ENCODE results near the gene UBE4B.
"Not testable (repeated sequence)": the region's sequence is repeated elsewhere in the genome, so short reads cannot be mapped to it uniquely, and the experiment has no call there.

UBE4B gene

GRCh38 chr1:10179406-10180091 lies 146.8 kb downstream of the UBE4B start:
- no peak for DNase-seq

DNA sequence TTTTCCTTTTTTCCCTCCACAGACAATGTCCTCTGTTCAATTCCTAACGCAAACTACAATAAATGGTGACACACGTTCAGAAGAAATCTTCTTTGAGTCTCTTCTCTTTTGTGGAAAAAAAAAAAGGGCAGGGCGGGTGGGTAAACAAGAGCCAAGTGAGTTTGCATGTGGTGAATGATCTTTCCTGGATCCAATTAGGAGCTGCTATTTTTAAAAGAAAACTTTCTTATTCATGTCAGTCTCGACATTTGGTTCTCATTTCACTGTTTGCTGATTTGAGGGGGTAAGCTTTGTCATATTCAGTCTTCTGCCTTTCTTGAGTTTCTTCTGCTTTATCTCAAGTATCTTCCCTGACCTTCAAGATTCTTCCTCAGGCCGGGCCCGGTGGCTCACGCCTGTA lies 148.4 kb downstream of the UBE4B start:
- DNase-seq: no peak

GRCh38 chr1:10185759-10186158 lies 153.0 kb downstream of the UBE4B start:
- no peak for DNase-seq

- DNase-seq: no peak
These were observed 153.7 kb downstream of the UBE4B start for GRCh38 chr1:10186331-10187025.

GRCh38 chr1:10187026-10187334 lies 154.2 kb downstream of the UBE4B start:
- no peak for DNase-seq

DNA sequence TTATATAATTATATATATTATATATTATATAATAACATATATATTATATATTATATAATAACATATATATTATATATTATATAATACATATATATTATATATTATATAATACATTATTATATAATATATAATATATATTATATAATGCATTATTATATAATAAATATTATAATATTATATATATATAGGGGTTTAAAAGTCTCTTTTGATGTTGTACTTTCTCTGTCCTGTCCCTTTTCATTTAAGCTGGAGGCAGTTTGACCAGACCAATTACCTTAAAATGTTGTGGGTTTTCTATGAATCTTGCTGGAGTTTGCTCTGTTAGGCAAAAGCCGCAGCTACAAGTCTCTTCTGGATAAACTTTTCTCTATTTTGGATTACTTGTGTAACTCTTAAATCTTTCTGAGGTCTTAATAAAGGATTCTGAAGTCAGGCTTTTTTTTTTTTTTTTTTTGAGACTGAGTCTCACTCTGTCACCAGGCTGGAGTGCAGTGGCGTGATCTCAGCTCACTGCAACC lies 155.4 kb downstream of the UBE4B start:
- DNase-seq: no peak

DNA sequence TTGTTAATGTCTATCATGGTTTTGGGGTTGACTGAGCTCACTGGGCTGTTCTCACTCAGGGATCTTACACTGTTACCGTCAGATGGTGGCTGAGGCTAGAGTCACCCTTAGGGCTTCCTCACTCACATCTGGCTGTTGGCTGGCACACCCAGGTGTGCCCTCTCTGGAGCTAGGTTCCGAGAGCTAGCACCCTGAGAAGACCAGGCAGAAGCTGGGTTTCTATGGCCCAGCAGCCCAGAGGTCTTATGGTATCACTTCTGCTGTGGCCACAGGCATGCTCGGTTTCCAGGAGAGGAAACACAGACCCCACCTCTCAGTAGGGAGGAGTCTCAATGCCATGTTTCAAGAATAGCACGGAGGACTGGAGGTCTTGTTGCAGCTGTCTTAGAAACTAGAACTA lies 156.9 kb downstream of the UBE4B start:
- no peak for DNase-seq

- DNase-seq: no peak
These were observed 159.5 kb downstream of the UBE4B start for GRCh38 chr1:10192263-10192662.

GRCh38 chr1:10193288-10193687 lies 160.5 kb downstream of the UBE4B start:
- no peak for DNase-seq

- no peak for DNase-seq
These were observed 162.8 kb downstream of the UBE4B start for GRCh38 chr1:10195570-10195969.

- DNase-seq: no peak
These were observed 164.2 kb downstream of the UBE4B start for GRCh38 chr1:10196976-10197375.

DNA sequence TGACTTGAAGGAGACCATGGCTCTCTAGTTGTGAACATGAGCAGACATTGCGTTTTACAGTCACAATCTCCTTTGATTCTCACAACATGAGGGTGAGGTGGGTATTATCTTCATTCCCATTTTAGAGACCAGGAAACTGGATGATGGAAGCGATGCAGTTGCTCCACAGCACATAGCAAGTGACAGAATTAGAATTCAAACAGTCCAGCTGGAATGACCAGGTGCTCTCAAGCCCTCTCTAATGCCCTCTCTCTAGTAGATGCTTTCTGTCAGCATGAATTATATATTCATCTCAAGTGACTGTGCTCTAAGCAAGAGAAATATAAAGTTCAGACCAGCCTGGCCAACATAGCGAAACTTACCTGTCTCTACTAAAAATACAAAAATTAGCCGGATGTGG lies 167.9 kb downstream of the UBE4B start:
- DNase-seq: no peak

DNA sequence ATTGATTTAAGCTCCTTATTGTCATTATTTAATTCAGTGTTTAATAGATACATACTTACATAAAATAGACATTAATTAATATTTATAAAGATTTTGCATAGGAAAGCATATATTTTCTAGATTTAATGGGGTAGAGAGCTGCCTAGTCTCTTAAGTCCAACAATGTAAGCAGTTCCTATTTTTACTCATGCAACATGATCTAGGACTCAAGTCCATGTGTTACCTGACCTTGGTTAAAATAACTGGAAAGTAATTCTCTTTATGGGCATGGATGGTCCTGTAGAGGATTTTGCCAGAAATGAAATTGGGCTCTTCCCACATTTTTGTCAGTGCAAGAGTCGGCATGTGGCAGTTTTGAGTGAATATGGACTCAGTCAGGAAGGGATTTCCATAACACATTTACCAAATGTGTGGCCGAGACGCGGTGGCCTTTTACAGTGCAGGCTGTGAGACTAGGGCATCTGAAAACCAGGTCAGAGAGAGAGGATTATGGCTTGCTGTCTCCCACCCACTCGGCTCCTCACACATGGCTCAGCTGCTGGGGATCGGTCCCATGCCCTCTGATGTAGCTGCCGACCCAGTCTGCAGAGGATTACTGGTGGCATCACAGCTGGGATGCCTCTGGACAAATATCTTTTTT lies 171.4 kb downstream of the UBE4B start:
- DNase-seq: no peak

DNA sequence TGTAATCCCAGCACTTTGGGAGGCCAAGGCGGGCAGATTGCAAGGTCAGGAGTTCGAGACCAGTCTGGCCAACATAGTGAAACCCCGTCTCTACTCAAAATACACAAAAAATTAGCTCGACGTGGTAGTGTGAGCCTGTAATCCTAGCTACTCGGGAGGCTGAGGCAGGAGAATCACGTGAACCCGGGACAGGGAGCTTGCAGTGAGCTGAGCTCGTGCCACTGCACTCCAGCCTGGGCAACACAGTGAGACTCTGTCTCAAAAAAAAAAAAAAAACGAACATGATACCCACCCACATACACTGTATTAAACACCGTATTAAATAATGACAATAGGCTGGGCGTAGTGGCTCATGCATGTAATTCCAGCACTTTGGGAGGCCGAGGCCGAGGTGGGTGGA lies 172.4 kb downstream of the UBE4B start:
- DNase-seq: not testable (repeated sequence)

- no peak for DNase-seq
These were observed 175.1 kb downstream of the UBE4B start for GRCh38 chr1:10207810-10208209.

GRCh38 chr1:10208537-10208936 lies 175.8 kb downstream of the UBE4B start:
- DNase-seq: peak; percentile 87 to 90

- DNase-seq: no peak
These were observed 176.8 kb downstream of the UBE4B start for GRCh38 chr1:10209590-10209904.

GRCh38 chr1:10209905-10210810 lies 177.4 kb downstream of the UBE4B start, which contains the start of gene KIF1B:
TSS of gene KIF1B (plus strand) at chr1:10210570. CDS start at chr1:10232329, 21,759 bp downstream.
- peak; percentile 88 to 92 for DNase-seq

DNA sequence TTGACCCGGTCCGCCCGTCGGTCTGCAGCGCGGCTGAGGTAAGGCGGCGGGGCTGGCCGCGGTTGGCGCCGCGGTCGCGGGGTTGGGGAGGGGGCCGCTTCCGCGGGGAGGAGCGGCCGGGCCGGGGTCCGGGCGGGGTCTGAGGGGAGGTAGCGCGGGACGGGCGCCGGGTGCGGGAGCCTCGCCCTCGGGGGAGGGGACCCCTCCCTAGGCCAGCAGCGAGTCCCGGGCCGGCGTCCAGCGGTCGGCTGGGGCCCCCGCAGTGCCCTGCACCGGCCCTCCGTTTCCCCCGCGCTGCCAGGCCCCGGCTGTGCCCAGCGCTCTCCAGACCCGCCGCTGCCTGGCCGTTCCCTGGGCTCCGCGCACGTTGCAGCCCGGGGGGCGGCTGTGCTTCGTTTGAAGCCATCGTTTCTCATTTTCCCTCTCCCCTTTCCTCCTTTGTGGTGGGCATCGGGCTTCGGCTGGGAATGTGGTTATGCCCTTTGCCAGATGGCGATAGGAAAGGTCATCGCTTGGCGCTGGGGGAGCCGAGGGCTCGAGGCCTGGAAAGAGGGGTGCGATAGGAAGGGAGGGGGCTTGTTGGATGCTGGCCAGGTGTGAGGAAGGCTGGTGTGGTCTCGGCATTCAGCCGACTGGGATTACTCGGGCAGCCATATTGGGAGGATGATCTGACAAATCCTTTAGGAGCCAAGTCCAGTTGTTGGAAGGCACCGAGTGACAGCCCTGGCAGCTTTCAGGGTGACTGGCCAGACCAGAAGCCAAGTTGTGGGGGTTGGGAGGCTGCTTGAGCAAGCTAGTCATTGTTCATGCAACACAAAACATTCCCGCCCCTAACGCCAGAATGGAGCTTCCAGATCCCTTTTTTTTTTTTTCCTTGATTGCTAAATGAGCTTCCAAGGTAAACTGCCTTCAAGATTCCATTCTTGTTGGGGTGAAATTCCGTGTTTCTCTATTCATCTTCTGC lies 178.4 kb downstream of the UBE4B start:
- peak in 1 of 2 experiments; percentile 32 for DNase-seq

DNA sequence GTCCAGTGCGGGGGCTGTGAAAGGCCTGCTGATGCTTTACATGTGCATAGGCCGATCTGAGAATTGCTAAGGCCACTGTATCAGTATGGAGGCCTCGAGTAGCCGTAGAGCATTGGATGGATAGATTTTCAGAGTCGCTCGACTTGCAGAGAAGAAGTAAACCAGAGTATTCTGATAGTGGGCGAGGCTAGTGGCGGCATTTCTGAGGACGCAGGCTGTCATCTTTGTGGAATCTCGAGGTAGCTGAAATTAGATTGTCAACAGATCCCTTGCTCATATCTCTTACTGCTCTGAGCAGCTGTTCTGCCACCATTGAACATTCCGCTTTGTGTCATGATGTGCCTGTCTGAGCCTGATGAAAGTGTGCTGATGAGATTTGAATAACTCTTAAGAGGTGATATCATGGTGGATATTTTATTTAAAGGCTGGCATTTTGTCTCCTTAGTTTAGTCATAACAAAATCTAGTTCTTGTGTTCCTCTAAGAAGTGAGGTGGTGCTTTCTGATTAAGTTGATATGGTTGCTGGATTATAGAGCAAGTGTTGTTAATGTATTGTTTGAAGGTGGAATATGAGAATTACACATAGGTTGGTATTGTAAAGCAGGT lies 179.2 kb downstream of the UBE4B start:
- DNase-seq: no peak

DNA sequence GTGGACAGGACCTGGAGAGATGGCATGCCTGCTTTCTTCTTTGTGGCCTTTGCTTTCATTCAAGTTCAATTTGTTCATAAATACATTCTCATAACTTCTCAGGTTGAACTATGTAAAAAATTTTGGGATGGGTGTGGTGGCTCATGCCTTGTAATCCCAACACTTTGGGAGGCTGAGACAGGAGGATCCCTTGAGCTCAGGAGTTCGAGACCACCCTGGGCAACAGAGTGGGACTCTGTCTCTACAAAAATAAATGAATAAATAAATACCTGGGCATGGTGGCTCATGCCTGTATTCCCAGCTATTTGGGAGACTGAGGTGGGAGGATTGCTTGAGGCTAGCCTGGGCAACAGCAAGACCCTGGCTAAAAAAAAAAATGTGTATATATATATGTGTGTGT lies 179.7 kb downstream of the UBE4B start:
- DNase-seq: no peak
